Activated CD4-positive, alpha-beta T cell treated with anti-CD3 and anti-CD28 coated beads for 24 hours (primary cell): ENCODE measurements around the gene SRGAP2C.
"Not testable (repeated sequence)": the region's sequence is repeated elsewhere in the genome, so short reads cannot be mapped to it uniquely, and the experiment has no call there.

Experiments
- DNase-seq, 2 donors: peaks; one replicate each; pipeline ENCODE4 v3.0.0-alpha.2; 2020; ENCODE audit warnings: low read depth in 2 of 2

SRGAP2C gene

GRCh38 chr1:121418369-121419049 is 233.7 kb downstream of the SRGAP2C start:
- no peak for DNase-seq

GRCh38 chr1:121419050-121419615 is 234.4 kb downstream of the SRGAP2C start:
- not testable (repeated sequence) for DNase-seq

GRCh38 chr1:121421490-121421889 is 236.7 kb downstream of the SRGAP2C start:
- DNase-seq, result not testable (repeated sequence)

- DNase-seq, result not testable (repeated sequence)
Measured at GRCh38 chr1:121423956-121424355, 239.2 kb downstream of the SRGAP2C start.

- not testable (repeated sequence) for DNase-seq
Measured at GRCh38 chr1:121433517-121433916, 248.7 kb downstream of the SRGAP2C start.

- not testable (repeated sequence) for DNase-seq
Measured at GRCh38 chr1:121438862-121439261, 254.1 kb downstream of the SRGAP2C start.

GRCh38 chr1:121440993-121441392 is 256.2 kb downstream of the SRGAP2C start:
- no peak for DNase-seq
